HTERT RPE-1 (cell line): ENCODE measurements around the gene TMEM97.
"Not testable (repeated sequence)": the region's sequence is repeated elsewhere in the genome, so short reads cannot be mapped to it uniquely, and the experiment has no call there.

Source experiments
- in situ Hi-C: fragments of 300-500 bp; cut with MboI; formaldehyde crosslinking; loops from 4 replicates; pipeline ENCODE4 v1.14.3; 2020; ENCODE audit warnings: low sequenced_read_pairs

TMEM97 gene

DNA sequence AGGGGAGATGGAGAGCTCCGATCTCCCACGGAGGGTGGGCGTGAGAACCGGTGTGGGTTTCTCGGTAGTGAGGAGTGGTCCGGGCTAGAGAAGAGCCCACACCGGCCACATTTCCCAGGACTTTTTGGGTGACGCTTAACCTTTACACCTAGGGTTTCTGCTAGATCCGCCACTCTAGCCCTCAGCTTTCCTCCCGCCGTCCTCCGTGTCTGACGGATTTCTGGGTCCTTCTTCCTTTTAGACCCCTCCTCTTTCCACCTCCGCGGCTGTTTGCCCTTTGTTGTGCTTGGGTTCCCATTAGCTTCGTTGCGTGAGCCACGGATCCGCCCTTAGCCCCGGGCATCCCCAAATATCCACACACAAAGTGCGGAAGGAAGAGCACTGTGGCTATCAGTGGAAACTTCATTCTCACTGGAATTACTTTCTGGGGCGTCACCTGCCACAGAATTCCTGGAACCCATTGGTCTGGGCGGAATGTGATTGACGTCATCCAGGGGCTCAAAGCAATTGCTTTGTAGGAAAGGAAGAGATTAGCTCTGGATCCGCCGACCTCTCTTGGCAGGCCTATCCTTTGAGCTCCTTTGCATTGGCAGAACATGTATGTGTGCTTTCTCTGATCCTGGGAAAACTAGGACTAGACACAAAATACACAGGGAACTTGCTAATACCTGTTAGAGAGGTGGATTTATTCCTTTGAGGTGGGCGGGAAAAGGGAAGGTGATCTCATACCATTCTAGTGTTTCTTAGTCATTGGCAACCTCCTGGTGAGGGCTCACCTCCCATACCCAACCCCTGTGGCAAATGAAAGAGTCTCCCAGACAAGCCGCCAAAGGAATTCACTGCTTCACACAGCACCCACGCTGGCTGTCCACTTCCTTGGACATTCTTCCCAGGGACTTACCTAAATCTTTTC is 17.2 kb downstream of the TMEM97 start:
- in situ Hi-C loops = no loop called here

DNA sequence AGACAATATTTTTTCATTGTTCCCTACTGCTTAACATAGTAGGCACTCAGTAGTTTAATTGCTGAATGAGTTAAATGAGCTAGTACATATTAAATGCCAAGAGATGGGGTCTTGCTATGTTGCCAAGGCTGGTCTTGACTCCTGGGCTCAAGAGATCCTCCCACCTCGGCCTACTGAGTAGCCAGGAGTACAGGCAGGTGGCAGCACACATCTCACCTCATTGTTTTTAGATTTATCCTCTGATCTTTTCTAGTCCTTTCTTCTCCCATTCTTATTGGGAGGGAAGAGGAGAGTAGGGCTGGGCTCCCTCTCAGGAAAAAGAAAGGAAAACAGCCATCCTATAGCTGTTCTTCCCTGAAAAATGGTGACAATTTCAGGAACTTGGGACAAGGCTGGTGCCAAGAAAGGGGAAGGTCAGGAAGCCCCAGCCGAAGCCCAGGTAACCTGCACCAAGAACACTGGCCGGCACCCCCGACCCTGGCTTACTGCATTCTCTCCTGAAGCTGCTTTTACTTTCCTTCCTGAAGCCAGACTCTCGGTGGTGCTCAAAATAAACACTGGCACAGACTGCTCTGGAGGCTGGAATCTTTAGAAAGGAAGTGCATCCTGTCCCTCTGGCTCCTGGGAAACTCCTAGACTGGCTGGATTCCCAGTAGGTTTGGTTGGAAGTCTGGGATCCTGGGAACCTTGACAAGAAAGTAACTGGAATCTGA is 19.2 kb downstream of the TMEM97 start:
- in situ Hi-C loops = no loop called here

DNA sequence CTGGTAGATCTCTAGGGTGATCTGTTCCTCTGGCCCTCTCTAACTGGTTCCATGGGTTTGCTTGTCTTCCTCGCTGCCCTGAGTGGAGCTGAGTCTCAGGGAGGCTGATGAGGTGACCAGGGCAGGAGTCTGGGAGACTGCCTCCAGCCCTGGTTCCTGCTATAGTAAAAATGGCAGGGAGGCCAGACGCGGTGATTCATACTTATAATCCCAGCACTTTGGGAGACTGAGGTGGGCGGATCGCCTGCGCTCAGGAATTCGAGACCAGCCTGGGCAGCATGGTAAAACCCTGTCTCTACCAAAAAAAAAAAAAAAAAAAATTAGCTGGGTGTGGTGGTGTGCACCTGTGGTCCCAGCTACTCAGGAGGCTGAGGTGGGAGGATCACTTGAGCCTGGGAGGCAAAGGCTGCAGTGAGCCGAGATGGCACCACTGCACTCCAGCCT is 19.8 kb downstream of the TMEM97 start:
- in situ Hi-C loops = not testable (repeated sequence)

DNA sequence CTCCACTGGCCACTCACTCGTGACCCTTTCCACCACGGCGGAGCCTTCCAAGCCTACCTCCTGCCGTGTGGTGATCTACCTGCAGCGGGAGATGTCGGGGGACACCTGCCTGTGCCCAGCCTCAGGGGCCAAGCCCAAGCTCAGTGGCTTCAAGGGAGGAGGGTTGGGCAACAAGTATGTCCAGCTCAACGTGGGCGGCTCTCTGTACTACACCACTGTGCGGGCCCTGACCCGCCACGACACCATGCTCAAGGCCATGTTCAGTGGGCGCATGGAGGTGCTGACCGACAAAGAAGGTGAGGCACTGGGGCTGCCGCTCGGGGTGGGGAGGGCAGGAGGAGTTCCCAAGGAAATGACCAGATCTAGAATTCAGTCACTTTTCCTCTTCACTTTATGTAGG is 20.4 kb downstream of the TMEM97 start:
- in situ Hi-C loops = no loop called here

DNA sequence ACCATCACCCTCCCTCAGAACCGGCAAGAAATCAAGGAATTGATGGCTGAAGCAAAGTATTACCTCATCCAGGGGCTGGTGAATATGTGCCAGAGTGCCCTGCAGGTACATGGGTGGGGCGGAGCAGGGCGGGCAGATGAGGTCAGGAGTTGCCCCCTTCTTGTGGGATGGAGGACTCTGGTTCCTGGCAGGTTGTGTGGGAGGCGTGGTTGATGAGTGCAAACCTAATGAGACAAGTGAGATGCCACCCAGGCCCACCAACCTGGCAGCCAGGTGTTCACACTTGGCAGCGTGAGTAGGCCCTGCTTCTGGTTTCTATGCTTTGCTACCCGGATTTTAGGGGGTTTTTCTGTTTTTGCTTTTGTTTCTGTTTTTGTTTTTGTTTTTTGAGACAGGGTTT is 21.4 kb downstream of the TMEM97 start:
- in situ Hi-C loops = no loop called here

DNA sequence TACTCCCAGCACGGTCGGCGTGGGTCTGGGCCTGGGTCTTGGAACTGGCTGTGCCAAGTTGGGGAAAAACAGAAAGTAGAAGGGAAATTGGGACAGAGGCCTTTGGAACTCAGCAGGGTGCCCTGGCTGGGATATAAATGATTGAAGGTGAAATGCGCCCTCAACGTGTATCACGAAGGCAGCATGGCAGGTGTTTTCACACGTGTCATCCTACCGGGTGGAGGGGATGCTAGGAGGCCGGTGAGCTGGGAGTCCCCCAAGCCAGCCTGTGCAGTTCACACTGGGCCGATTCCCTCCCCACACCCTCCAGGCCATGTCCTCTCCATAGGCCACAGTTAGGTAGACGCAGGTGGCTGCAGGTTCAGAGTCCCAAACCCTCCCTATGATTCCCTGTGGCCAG is 22.5 kb downstream of the TMEM97 start:
- in situ Hi-C loops = no loop called here

DNA sequence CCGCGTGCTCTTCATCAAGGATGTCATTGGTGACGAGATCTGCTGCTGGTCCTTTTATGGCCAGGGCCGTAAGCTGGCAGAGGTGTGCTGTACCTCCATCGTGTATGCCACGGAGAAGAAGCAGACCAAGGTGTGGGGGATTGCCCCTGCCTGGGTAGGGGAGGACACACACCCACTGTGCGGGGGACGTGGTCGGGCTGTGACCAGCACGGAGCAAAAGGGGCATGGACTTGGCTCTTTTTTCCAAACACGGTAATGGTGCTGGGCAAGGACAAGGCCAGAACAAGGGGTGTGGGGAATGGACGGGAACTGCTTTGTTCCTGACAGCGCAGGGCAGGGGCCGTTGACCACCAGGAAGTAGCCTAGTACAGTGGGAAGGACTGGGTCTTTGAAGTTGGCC is 23.3 kb downstream of the TMEM97 start:
- in situ Hi-C loops = no loop called here

DNA sequence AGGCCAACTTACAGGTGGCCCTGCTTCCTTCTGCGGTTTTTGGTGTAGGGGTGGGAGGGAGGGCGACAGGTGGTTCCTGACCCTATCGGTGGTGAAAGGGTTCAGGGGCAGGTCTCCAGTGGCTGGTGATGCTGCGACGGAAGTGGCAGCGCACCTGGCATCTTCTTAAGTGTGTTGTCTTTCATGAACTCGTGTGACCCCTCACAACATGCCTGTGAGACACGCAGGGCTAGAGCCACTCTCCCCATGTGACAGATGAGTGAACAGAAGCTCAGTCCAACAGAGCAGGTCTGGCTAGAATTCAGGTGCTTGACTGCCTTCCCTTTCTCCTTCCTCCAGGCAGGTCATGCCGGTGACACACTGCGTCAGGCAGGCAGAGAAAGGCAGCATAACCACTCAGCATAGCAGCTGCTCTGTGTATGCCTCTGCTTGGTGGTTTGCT is 24.5 kb downstream of the TMEM97 start:
- in situ Hi-C loops = no loop called here

DNA sequence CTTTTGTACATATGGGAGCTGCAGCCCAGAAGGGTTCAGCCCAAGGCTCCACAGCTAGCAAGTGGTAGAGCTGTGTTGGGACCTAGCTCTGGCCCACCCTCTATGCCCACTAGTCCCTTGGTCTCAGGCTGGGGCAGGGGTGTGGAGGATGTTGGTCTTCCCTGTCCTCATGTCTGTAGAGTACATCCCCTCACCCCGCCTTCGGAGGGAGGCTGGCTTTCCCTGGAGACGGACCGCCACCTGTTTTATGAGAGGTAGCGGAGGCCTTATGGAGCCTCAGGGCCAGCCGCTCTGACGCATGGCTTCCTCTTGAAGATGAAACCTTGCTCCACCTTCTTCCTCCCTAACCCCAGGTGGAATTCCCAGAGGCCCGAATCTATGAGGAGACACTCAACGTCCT is 25.0 kb downstream of the TMEM97 start:
- in situ Hi-C loops = no loop called here

DNA sequence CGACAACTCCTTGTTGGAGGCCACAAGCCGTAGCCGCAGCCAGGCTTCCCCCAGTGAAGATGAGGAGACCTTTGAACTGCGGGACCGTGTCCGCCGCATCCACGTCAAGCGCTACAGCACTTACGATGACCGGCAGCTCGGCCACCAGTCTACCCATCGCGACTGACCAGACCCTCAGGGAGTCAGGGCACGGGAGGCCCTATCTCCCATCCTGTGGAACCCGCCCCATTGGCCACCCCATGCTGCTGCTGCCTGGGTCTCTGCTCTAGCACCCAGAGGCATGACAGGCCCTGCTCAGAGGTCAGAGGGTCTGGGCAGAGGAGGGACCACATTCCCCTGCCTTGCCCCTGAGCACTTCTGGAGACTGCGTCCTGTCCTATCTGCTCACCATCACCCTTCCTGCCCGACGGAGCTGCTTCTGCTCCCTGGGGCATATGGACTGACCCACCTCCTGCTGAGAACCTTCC is 25.5 kb downstream of the TMEM97 start:
- in situ Hi-C loops = no loop called here

DNA sequence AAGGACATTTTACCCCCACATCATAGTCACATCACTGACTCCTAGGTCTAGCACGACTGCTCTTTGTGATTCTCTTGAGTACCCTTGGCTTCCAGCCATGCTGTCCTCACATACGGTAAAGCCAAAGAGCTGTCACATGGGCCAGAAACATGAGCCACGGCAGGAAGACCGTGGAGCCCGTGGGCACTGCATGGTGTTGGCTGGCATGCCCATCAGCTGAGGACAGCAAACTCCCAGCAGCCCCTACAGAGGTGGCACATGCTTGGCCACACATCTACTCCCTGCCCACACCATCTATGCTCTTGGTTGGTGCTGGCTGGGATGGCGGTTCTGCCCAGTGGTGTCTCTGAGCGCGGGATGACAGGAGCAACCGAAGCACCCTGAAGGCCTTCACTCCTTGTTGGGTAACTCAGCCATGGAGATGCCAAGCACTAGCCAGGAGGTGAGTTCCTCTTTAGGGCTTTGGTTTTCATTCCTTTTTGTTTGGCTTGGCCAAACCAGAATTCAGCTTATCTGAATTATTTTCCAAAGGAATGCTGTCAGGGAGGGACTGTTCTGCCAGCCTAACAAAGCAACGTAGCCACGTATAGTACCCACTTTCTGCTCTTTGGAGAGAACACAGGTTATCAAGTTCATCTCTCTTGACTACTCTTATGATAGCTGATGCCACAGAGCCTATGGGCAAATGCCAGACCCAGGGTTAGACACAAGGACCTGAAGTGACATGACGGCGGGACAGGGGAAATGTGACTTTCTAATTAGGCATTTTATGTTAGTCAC is 26.6 kb downstream of the TMEM97 start:
- in situ Hi-C loops = no loop called here

DNA sequence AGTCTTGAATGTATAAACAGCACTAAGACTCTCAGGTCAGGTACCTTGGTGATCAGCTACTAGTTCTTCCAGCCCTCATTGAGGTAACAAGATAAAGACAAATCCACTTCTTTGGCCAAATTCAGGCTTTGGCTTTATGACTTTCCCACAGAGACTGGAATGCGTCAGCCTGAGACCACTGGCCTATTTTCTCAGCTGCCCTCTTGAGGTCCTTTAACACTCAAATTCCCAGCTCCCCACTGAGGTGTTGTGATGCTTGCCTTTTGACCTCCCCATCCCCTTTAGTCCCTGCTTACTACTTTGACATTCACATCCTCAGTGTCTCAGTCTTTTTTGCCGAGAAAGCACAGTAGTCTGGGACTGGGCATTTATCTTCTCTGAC is 27.2 kb downstream of the TMEM97 start:
- in situ Hi-C loops = no loop called here

DNA sequence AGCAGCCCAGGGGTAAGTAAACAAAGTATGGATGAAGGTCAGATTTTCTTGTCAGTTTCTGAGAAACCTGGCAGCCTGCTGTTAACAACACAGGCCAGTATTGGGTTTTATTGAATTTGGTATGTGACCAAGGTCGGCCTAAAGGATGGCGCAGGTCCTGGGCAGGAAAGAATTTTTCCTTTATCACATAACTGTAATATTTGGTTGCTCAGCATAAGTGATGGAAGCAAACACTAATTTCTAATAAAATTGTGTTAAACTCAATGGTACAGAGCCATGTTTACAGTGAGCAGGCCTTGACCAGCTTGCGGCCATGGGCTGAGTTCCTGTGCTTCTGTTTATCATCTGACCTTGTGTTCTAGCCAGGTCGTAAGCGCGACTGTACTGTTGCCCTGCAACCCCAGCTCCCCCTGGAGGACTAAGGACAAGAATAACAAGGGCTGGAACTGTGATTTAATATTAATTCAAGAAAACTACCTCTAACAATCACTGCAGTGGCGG is 27.8 kb downstream of the TMEM97 start:
- in situ Hi-C loops = no loop called here

DNA sequence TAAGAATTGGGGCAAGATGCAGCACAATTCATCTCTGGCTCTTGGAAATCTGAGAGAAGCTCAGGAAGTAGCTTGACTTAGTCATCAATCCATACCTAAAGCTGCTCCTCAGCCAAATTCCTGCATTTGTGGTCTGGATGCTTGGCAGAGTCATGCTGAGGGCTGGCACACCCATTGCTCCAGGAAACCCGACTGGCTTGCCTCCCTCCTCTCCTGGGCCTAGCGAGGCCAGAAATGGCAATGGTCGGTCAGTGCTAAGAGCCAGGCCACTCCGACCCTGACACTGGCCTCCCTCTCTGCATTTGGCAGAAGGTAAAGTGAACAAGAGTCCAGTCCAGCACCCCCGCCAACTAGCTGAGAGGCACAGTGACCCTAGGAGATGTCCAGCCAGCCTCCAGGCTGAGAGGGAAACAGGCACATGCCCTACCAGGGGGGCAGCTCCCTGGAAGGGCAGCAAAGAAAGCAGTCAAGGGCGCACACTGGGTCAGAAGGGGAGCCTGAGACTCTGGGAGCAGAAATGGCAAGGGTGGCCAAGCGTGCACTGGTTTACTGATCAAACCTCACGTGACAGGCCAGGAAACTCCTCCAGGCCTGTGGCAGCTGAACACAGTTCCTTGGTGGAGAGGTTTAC is 28.4 kb downstream of the TMEM97 start:
- in situ Hi-C loops = no loop called here

DNA sequence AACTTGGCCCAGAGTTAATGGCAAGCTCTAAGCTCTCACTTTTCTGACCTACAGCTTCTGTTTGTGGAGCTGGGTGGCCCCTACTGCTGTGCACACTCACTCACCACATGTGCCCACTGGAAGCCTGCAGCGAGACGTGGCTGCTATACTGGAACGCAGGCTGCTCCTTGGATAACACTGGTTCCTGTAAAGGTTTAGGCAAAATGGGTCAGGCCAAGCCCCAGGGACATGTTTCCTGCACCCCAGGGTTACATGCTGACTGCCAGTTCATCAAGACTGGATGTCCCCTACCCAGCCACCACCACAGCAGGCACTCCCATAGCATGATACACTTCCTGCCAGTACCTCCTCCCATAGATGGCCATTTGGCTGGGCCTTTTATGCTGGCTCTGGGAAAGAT is 30.0 kb downstream of the TMEM97 start:
- in situ Hi-C loops = no loop called here

DNA sequence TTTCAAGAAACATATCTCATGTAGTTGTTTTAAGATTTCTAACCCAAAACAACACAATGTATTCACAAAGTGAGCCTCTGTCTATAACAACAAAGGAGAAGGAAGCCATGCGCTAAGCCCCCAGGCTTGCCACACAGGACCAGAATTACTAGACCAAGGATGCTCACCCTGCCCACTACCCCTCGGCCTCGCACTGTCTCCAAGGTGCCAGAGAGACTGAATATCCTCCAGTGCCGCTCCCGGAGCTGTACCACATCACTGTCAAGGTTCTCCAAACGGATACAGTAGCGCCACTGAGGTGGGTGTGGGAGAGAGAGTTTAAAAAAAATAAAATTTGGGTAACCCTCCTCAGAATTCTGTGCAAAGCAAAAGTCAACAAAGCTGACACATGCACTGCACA is 31.3 kb downstream of the TMEM97 start:
- in situ Hi-C loops = no loop called here

DNA sequence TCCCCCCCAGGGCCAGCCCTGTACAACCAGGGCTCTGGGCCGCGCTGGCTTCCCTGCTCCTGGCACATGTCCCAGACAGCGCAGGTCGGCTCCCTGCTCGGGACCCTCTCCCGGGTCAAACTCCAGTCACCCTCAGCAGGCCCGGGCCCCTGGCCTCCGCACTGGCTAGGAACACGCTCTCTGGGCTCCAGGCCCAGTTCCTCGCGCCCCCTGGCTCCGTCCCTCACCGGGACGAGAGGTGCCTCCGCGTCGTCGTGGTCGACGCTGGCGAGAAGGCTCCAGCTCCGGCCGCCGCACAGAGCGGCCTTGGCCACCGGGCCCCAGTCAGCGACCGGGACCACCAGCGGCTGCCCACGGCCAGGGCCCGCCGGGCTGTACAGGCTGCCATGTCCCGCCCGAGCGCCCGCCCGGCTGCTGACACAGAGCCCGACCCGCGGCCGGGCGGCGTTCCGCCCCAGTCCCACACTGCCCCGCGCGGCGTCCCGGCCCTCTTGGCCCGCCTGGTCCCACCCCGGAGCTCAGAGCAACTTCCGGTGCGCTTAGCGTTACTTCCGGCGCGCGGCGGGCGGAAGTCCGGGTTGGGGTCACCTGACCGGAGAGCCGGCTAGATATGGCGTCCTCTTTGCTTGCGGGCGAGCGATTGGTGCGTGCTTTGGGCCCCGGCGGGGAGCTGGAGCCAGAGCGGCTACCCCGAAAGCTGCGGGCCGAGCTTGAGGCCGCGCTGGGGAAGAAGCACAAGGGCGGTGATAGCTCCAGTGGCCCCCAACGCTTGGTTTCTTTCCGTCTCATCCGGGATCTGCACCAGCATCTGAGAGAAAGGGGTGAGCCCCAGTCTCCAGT is 38.3 kb downstream of the TMEM97 start, which contains the start of gene POLDIP2:
POLDIP2 (minus strand) TSS at position 467 of the 840 bp plus-strand sequence; CDS start at position 388, 79 bp downstream.
- in situ Hi-C loops = no loop called here

DNA sequence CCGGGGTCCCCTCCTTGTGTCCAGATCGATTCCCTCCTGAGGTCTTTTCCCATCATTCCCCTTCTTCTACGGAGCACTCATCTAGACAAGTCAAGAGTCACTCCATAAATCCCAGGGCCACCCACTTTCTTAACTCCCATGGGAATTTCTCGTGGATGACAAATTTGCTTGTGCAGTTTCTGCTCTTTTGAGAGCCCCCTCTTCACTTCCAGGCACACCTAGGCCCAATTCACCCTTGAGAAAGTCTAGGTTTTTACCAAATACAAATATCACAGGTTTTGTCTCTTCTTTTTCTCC is 38.8 kb downstream of the TMEM97 start:
- in situ Hi-C loops = no loop called here

DNA sequence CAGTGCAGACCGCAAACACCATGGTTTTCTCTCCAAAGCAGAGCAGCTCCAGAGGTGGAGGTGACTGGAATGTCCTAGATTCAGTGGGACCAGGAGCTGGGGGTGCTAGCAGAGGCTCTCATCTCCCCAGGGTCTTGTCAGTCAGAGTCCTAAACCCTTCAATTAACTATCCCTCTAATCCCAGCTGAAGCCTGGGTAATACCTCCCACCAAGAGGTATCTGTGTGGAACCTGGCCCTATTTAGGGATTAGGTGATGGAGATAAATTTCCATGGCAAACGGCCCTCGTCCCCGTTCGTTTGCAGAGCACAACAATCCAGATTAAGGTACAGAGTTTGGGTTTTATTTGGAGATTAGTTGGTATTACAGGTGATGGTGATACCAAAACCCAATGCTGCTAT is 44.2 kb downstream of the TMEM97 start:
- in situ Hi-C loops = no loop called here
